GM18526 (cell line): Measurements from ENCODE around the gene PADI3.

ENCODE experiments used
- POLR2A ChIP-seq: IDR thresholded peaks from 3 replicates; pipeline ENCODE4 v1.6.1; 2011; ENCODE audit not compliant: insufficient read length; ENCODE audit errors: extremely low read depth

PADI3 gene

GRCh38 chr1:17230671-17231310 lies 18.1 kb upstream of the PADI3 start:
- TF ChIP-seq POLR2A = no peak

- TF ChIP-seq POLR2A = no peak
These were observed 15.9 kb upstream of the PADI3 start for GRCh38 chr1:17232759-17233661.

GRCh38 chr1:17233675-17234320 lies 15.1 kb upstream of the PADI3 start:
- no peak for TF ChIP-seq POLR2A

- TF ChIP-seq POLR2A = no peak
These were observed 14.5 kb upstream of the PADI3 start for GRCh38 chr1:17234405-17234804.

GRCh38 chr1:17235135-17235885 lies 13.6 kb upstream of the PADI3 start:
- no peak for TF ChIP-seq POLR2A

- TF ChIP-seq POLR2A = no peak
These were observed 11.9 kb upstream of the PADI3 start for GRCh38 chr1:17236779-17237560.

GRCh38 chr1:17237561-17237903 lies 11.4 kb upstream of the PADI3 start:
- TF ChIP-seq POLR2A = no peak

GRCh38 chr1:17239420-17239819 lies 9.5 kb upstream of the PADI3 start:
- no peak for TF ChIP-seq POLR2A

GRCh38 chr1:17243274-17243673 lies 5.6 kb upstream of the PADI3 start:
- TF ChIP-seq POLR2A = no peak

- TF ChIP-seq POLR2A = no peak
These were observed 3.8 kb upstream of the PADI3 start for GRCh38 chr1:17244821-17245740.

- TF ChIP-seq POLR2A = no peak
These were observed 3.0 kb upstream of the PADI3 start for GRCh38 chr1:17245816-17246325.

GRCh38 chr1:17246971-17247370 lies 1.9 kb upstream of the PADI3 start:
- no peak for TF ChIP-seq POLR2A

GRCh38 chr1:17250601-17251000 lies 1.7 kb downstream of the PADI3 start:
- no peak for TF ChIP-seq POLR2A
